T-helper 2 cell treated with Interferon-gamma antibody and Interleukin-4, amounts not matched to agents 100 ng/mL and 5 ng/mL, for 36 hours (primary cell): ENCODE results near the gene SMIM26. TPM values are rescaled to one million over a fixed set of nuclear protein-coding genes. Genes with fewer than 3 reads are reported as not detected.

ENCODE experiments used
- intact Hi-C: fragments of 100-400 bp; cut with micrococcal nuclease; formaldehyde crosslinking; loops from one replicate; pipeline ENCODE4 v1.15.1; 2023
- total RNA-seq: library from RNA; stranded (reverse); gene quantifications from 2 replicates; pipeline ENCODE4 v1.2.3, GENCODE V29; 2022

SMIM26 gene
- total RNA-seq, 1 donor from 2014 or later = 49.3 TPM

- intact Hi-C loops = no loop called here
These were observed 12.8 kb downstream of the SMIM26 start for GRCh38 chr20:18580012-18580411.

DNA sequence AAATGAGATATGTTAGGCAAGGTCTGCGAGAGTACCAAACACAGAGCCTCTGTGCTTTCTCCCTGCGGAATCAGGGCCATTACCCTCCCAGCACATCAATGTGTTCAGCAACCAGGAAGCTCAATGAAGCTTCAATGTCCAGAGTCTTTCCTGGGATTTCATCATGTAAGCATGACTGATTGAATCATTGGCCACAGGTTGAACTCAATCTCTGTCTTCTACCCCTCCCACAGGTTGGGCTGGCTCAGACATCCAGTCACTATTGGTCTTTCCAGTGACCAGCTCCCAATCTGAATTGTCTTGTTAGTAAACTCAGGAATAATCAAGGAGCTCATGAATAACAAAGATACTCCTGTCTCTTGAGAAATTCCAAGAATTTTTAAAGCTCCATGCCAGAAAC, 17.9 kb downstream of the SMIM26 start:
- intact Hi-C loops = loop anchor here (5.0 kb wide), 1 partner anchor 298 kb away; the partner anchor contains the start of gene ZNF133

DNA sequence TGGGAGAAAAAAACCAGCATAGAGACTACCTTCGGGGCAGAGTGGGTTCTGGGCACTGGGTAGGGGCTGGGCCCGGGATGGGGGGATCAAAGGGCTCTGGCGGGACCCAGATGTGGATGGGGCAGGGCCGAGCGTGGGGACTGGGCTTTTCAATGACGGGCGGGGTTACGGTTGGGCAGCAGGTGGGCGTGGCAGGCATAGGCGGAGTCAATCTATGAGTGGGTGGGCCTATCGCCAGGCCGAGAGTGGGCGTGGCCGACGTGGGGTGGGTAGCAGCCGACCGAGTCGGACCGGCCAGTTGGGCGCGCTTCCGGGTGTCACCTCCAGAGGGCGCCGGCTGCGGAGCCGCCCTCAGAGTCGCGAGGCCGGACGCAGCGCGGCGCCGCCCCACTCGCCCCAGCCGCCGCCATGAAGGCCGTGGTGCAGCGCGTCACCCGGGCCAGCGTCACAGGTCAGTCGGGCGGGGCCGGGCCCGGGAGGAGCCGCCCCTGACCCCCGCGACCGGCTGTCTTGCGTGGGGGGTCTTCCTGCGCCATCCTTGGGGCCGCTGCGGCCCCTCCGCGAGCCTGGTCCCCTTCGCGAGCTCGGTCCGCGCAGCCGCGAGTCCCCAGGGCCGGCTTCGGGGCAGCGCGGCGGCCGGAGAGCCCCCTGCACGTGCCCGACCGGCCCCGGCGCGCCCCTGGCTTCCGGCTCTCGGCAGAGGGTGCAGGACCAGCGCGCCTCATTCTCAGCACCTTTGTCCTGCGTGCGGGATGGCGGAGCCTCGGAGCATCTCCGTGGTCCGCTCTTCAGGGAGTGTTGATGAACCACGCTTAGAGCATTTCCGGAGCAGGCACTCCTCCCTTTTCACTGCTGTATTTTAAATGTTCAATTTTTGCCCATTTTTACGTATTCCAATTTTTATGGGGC, 20.7 kb downstream of the SMIM26 start, which contains the start of gene DTD1:
DTD1 (plus strand) TSS at position 390 of the 909 bp plus-strand sequence; CDS start at position 409, 19 bp downstream.
- intact Hi-C loops = loop anchor here (1.0 to 5.0 kb wide), 6 partner anchors 21 to 905 kb away; partner anchors contain the start of genes DZANK1, POLR3F, RRBP1 and SEC23B

- intact Hi-C loops = loop anchor here (1.0 to 5.0 kb wide), 2 partner anchors 175 to 301 kb away; partner anchors contain the start of gene ZNF133
These were observed 21.3 kb downstream of the SMIM26 start for GRCh38 chr20:18588574-18588933.

DNA sequence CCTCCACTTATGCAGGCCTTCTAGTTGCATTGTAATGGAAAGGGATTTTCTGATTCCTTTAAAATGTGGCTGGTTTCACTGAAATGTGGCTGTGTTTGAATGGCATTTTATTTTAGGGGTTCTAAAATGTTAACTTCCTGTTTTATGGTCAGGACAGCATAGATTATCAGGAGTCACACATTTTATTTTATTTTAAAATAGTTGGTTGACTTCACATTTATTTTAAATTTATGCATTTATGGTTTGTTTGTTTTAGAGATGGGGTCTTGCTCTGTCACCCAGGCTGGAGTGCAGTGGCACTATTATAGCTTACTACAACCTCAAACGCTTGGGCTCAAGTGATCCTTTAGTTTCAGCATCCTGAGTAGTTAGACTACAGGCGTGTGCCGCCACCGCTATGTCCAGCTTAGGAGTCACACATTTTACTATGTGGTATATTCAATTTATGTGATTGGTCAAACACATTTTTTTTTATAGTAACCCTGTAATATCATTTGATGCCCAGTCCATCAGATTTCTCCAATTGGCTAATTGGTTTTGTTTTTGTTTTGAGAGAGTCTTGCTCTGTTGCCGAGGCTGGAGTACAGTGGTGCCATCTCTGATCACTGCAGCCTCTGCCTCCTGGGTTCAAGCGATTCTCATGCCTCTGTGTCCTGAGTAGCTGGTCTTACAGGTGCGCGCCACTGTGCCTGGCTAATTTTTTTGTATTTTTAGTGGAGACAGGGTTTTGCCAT, 22.9 kb downstream of the SMIM26 start:
- intact Hi-C loops = loop anchor here (5.0 kb wide), 1 partner anchor 303 kb away; the partner anchor contains the start of gene ZNF133

GRCh38 chr20:18596270-18596669, 29.0 kb downstream of the SMIM26 start:
- intact Hi-C loops = no loop called here

GRCh38 chr20:18609741-18610140, 42.5 kb downstream of the SMIM26 start:
- intact Hi-C loops = no loop called here

DNA sequence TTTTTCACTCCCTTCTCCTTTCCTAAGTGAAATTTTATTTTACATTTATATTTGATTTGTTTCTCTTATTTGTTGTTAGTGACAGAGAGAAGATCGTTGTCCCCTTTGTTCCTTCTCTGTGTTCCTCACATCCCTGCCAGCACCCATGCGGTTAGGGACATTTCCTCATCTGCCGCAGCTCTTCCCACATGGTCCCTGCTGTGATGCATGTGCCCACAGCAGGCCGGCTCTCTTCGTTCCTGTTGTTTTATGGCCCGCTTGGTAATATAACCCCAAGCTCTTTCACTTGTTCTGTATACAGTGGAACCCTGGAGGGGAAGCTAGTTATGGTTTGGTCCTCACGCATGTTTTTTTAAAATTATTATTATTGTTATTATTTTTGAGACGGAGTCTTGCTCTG, 44.3 kb downstream of the SMIM26 start:
- intact Hi-C loops = no loop called here

DNA sequence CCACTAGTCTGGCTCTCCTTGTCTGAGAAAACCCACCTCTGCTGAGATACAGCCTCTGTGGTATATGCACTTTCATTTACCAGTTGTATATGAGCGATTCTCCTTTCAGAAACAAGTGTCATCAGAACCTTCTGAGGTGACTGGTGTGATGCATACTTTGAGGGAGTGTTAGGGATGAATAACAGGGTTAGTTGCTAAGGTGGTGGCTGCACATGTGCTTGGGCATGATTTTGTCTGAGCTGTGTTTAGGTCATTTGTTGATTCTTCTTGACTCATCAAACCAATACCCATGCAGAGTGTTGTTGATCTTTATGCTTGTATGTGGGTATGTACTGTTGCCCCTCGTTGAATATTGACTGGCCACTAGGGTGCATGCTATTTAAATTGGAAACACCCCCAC, 46.3 kb downstream of the SMIM26 start:
- intact Hi-C loops = no loop called here

GRCh38 chr20:18614244-18614643, 47.0 kb downstream of the SMIM26 start:
- intact Hi-C loops = no loop called here

- intact Hi-C loops = no loop called here
These were observed 47.9 kb downstream of the SMIM26 start for GRCh38 chr20:18615020-18615650.

Other genes starting within 250 kb of the SMIM26 start
- gene DZANK1, start 100.4 kb upstream of the SMIM26 start, total RNA-seq = 1.2 and 1.5 TPM in 2 replicates
- 10.4 TPM in 2 replicates for gene POLR3F, start 100.0 kb upstream of the SMIM26 start, total RNA-seq
- gene RBBP9, start 70.2 kb upstream of the SMIM26 start, total RNA-seq = 13.5 and 14.3 TPM in 2 replicates
- 89.8 and 105 TPM in 2 replicates for gene SEC23B, start 59.5 kb upstream of the SMIM26 start, total RNA-seq
- gene DTD1, start 20.6 kb downstream of the SMIM26 start, total RNA-seq = 28.0 and 33.5 TPM in 2 replicates
- not detected in 2 replicates for gene SCP2D1, start 246.4 kb downstream of the SMIM26 start, total RNA-seq